ENCODE data around the gene EPB41L1.

Gene EPB41L1

DNA sequence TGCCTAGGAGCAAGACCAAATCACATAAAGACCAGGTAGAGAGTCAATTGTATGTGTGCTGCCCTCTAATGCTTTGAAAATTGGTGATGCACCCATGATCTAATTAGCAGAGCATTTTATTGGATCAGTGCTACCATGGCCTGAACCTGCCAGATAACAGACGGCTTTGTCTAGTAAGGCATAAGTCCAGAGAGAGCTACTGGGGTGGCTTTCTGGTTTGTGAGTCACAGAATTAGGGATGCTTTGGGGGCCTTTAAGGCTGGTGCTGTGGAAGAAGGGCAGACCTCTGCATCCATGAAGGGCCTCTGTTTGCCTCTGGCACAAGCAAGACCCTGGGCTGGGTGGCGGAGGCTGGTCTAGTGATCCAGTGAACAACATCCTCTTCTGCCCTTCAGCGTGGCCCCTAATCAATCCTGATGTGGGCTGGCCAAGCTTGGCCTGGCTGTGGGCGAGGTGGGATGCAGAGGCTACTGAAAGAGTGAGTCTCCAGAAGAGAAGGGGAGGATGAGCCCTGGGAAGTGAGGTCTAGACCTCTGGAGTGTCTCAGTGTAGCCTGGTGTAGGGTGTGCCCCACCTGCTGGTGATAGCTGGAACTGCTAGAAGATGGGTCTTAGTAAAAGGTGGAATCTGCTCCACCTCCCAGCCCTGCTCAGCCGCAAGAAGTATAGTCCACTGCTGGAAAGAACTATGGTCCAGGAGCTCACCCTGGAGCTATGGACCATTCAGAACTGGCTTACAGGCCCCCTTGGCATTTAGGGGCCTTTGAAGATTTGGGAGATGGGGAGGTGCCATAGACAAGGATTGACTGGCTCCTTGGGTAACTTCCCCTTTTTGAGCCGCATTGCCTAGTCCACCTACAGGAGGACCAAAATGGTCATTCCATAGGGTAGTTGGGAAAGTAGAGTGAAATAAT lies 45.1 kb downstream of the EPB41L1 start:
- Histone ChIP-seq H3K79me2 (ENCODE audit: low read length) (no peaks in the 10 kb centered on the region), H3K27ac (ENCODE audit: low read length) (no peak overlapping the region), H4K20me1 (ENCODE audit: insufficient read depth, low read length) (no peaks in the 10 kb centered on the region), H3K36me3 (replicated peaks; ENCODE audit: low read depth, low read length) (no peaks in the 10 kb centered on the region), H3K9me3 (ENCODE audit: insufficient read depth, low read length) (no peaks in the 10 kb centered on the region), H3K4me2 (ENCODE audit: low read length) (peak overlapping the region; percentile 46), H3K9ac (ENCODE audit: low read length) (no peak overlapping the region), H2AFZ (ENCODE audit: low read depth, low read length) (no peak overlapping the region; the same call in 1 of the 2 replicates), H3K27me3 (ENCODE audit: low read depth, low read length) (peaks cover 20% of the 10 kb centered on the region), H3K4me3 (ENCODE audit: low read length) (no peak overlapping the region), H3K4me1 (ENCODE audit: low read length) (peaks cover 11% of the 10 kb centered on the region; the same call in 1 of the 2 replicates)
- TF ChIP-seq, protein P1, sequence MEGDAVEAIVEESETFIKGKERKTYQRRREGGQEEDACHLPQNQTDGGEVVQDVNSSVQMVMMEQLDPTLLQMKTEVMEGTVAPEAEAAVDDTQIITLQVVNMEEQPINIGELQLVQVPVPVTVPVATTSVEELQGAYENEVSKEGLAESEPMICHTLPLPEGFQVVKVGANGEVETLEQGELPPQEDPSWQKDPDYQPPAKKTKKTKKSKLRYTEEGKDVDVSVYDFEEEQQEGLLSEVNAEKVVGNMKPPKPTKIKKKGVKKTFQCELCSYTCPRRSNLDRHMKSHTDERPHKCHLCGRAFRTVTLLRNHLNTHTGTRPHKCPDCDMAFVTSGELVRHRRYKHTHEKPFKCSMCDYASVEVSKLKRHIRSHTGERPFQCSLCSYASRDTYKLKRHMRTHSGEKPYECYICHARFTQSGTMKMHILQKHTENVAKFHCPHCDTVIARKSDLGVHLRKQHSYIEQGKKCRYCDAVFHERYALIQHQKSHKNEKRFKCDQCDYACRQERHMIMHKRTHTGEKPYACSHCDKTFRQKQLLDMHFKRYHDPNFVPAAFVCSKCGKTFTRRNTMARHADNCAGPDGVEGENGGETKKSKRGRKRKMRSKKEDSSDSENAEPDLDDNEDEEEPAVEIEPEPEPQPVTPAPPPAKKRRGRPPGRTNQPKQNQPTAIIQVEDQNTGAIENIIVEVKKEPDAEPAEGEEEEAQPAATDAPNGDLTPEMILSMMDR (IDR thresholded peaks at IDR 0.05; ENCODE audit: low read depth, low read length): peak; percentile 89
- no peak for TF ChIP-seq EZH2phosphoT487 (IDR thresholded peaks at IDR 0.05; ENCODE audit: low read depth)

DNA sequence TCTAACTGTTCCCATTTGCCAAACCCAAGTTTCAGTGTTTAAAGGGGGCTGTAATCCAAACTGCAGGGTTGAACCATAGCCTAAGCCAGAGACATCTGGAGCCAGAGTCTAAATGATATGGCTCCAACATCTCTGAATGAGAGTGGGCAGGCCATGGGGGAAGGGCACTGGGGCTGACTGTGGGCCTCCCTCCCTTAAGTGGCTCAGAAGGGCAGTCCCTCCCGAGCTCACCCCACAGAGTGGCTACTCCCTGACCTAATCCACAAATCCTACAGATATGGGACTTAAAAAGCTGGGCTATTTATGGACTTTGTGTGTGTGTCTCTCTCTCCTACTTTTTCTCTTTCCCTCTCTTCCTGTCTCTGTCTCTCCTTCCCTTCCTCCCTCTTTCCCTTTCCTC lies 45.9 kb downstream of the EPB41L1 start:
- H3K4me2 ChIP-seq (ENCODE audit: low read length): no peak overlapping the region
- no peaks in the 10 kb centered on the region for H3K9me3 ChIP-seq (ENCODE audit: insufficient read depth, low read length)
- peaks cover 20% of the 10 kb centered on the region for H3K27me3 ChIP-seq (ENCODE audit: low read depth, low read length)
- no peak overlapping the region for H3K9ac ChIP-seq (ENCODE audit: low read length)
- TF ChIP-seq EZH2phosphoT487 (IDR thresholded peaks at IDR 0.05; ENCODE audit: low read depth): no peak
- TF ChIP-seq, protein P1 (IDR thresholded peaks at IDR 0.05; ENCODE audit: low read depth, low read length): no peak
- peaks cover 11% of the 10 kb centered on the region; the same call in 1 of the 2 replicates for H3K4me1 ChIP-seq (ENCODE audit: low read length)
- H3K27ac ChIP-seq (ENCODE audit: low read length): no peak overlapping the region
- no peak overlapping the region for H3K4me3 ChIP-seq (ENCODE audit: low read length)
- no peaks in the 10 kb centered on the region for H3K36me3 ChIP-seq (replicated peaks; ENCODE audit: low read depth, low read length)
- no peaks in the 10 kb centered on the region for H4K20me1 ChIP-seq (ENCODE audit: insufficient read depth, low read length)
- H3K79me2 ChIP-seq (ENCODE audit: low read length): no peaks in the 10 kb centered on the region
- H2AFZ ChIP-seq (ENCODE audit: low read depth, low read length): no peak overlapping the region

DNA sequence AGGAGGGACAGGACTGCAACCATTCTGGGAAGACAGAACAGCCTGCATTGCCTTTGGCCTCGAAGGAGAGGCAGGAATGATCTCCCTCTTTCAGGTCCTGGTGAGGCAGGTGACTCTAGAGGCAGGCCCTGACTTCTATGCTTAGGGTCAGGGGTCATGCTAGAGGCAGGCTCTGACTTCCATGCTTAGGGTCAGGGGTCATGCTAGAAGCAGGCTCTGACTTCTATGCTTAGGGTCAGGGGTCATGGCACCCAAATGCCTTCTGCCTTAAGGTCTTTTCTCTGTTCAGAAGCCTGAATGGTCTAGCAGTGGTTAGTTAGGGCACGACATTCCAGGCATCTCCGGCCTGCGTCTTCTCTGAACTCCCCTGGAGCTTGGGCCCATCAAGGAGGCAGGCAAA lies 46.7 kb downstream of the EPB41L1 start:
- no peak overlapping the region for H3K4me3 ChIP-seq (ENCODE audit: low read length)
- H2AFZ ChIP-seq (ENCODE audit: low read depth, low read length): no peak overlapping the region
- peaks cover 15% of the 10 kb centered on the region for H3K27me3 ChIP-seq (ENCODE audit: low read depth, low read length)
- H3K79me2 ChIP-seq (ENCODE audit: low read length): no peaks in the 10 kb centered on the region
- TF ChIP-seq EZH2phosphoT487 (IDR thresholded peaks at IDR 0.05; ENCODE audit: low read depth): no peak
- TF ChIP-seq, protein P1 (IDR thresholded peaks at IDR 0.05; ENCODE audit: low read depth, low read length): no peak
- H4K20me1 ChIP-seq (ENCODE audit: insufficient read depth, low read length): no peaks in the 10 kb centered on the region
- H3K36me3 ChIP-seq (replicated peaks; ENCODE audit: low read depth, low read length): no peaks in the 10 kb centered on the region
- peaks cover 11% of the 10 kb centered on the region; the same call in 1 of the 2 replicates for H3K4me1 ChIP-seq (ENCODE audit: low read length)
- no peak overlapping the region for H3K9ac ChIP-seq (ENCODE audit: low read length)
- no peak overlapping the region for H3K4me2 ChIP-seq (ENCODE audit: low read length)
- no peak overlapping the region for H3K27ac ChIP-seq (ENCODE audit: low read length)
- no peaks in the 10 kb centered on the region for H3K9me3 ChIP-seq (ENCODE audit: insufficient read depth, low read length)

DNA sequence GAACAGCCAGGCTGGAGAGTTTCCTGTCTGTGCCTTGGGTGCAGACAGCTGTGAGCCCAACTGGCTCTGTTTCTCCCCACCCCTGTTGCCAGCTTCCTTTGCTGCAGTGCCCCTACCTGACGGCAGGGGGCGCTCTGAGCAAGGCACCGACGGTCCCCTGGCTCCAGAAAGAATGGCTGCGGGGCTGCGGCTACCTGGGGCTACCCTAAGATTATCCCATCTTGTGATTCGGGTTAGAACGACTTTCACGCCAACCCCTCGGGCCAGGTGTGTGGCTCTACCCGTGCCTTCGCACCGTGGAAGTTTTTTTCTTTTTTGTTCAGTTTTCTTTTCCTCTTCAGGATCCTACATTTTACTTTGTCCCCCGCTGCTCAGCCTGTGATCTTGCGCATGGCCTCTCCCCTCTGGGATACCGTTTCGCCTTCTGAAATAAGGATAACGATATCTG lies 48.4 kb downstream of the EPB41L1 start:
- Histone ChIP-seq H3K4me3 (ENCODE audit: low read length) (peak overlapping the region; percentile 76), H3K36me3 (replicated peaks; ENCODE audit: low read depth, low read length) (no peaks in the 10 kb centered on the region), H2AFZ (ENCODE audit: low read depth, low read length) (peak overlapping the region; percentile 93), H3K79me2 (ENCODE audit: low read length) (no peaks in the 10 kb centered on the region), H4K20me1 (ENCODE audit: insufficient read depth, low read length) (no peaks in the 10 kb centered on the region), H3K27me3 (ENCODE audit: low read depth, low read length) (peaks cover 3% of the 10 kb centered on the region; the same call in 1 of the 2 replicates), H3K27ac (ENCODE audit: low read length) (no peak overlapping the region), H3K4me2 (ENCODE audit: low read length) (peak overlapping the region; percentile 85), H3K4me1 (ENCODE audit: low read length) (peaks cover 11% of the 10 kb centered on the region; the same call in 1 of the 2 replicates), H3K9me3 (ENCODE audit: insufficient read depth, low read length) (no peaks in the 10 kb centered on the region), H3K9ac (ENCODE audit: low read length) (peak overlapping the region; percentile 31)
- TF ChIP-seq EZH2phosphoT487 (IDR thresholded peaks at IDR 0.05; ENCODE audit: low read depth): no peak
- TF ChIP-seq, protein P1 (IDR thresholded peaks at IDR 0.05; ENCODE audit: low read depth, low read length): peak; percentile 97

Measured in OCI-LY3 (cell line).